NCI-H1694 (cell line): Measurements from ENCODE around the gene SECISBP2L.
"Not testable (repeated sequence)": the region's sequence is repeated elsewhere in the genome, so short reads cannot be mapped to it uniquely, and the experiment has no call there.

Experiments used
- DNase-seq: peaks from one replicate; lab custom pipeline; 2025; lab: John Stamatoyannopoulos, UW

Gene SECISBP2L

GRCh38 chr15:49046220-49047102 lies at the start of gene SECISBP2L:
TSS of gene SECISBP2L (minus strand) at chr15:49046446. CDS start at chr15:49046299, 147 bp downstream.
- DNase-seq = peak; percentile 85

GRCh38 chr15:49094923-49095322 lies 48.7 kb upstream of the SECISBP2L start:
- no peak for DNase-seq

GRCh38 chr15:49093252-49094105 lies 47.2 kb upstream of the SECISBP2L start:
- DNase-seq = no peak

GRCh38 chr15:49088996-49089395 lies 42.8 kb upstream of the SECISBP2L start:
- no peak for DNase-seq

- DNase-seq = no peak
Measured at GRCh38 chr15:49085696-49086459, 39.6 kb upstream of the SECISBP2L start.

GRCh38 chr15:49084285-49084570 lies 38.0 kb upstream of the SECISBP2L start:
- no peak for DNase-seq

GRCh38 chr15:49083401-49084284 lies 37.4 kb upstream of the SECISBP2L start:
- no peak for DNase-seq

GRCh38 chr15:49082960-49083359 lies 36.7 kb upstream of the SECISBP2L start:
- no peak for DNase-seq

- no peak for DNase-seq
Measured at GRCh38 chr15:49079340-49080039, 33.2 kb upstream of the SECISBP2L start.

GRCh38 chr15:49075881-49076280 lies 29.6 kb upstream of the SECISBP2L start:
- no peak for DNase-seq

- not testable (repeated sequence) for DNase-seq
Measured at GRCh38 chr15:49074589-49075287, 28.5 kb upstream of the SECISBP2L start.

GRCh38 chr15:49066372-49066771 lies 20.1 kb upstream of the SECISBP2L start:
- no peak for DNase-seq

- no peak for DNase-seq
Measured at GRCh38 chr15:49064884-49065283, 18.6 kb upstream of the SECISBP2L start.

- no peak for DNase-seq
Measured at GRCh38 chr15:49064281-49064653, 18.0 kb upstream of the SECISBP2L start.

GRCh38 chr15:49063402-49064280 lies 17.4 kb upstream of the SECISBP2L start:
- no peak for DNase-seq

GRCh38 chr15:49062900-49063299 lies 16.7 kb upstream of the SECISBP2L start:
- no peak for DNase-seq

- DNase-seq = no peak
Measured at GRCh38 chr15:49060710-49061495, 14.7 kb upstream of the SECISBP2L start.

GRCh38 chr15:49059491-49059890 lies 13.2 kb upstream of the SECISBP2L start:
- DNase-seq = no peak
